SU-DHL-6 (cell line): ENCODE data around the gene DACH1.

Source experiments
- H2AFZ ChIP-seq: fragments of 200-600 bp; sonication (generic); 2 replicates; pipeline ENCODE4 v1.6.1; 2014; ENCODE audit warnings: low read depth, mild to moderate bottlenecking, moderate library complexity, mixed read lengths, antibody characterized with exemption, low read length; ENCODE audit not compliant: severe bottlenecking
- H3F3A ChIP-seq: fragments of 200-600 bp; shearing (Covaris generic); 2 replicates; pipeline ENCODE4 v1.6.0; 2016; ENCODE audit warnings: antibody characterized with exemption, mild to moderate bottlenecking; ENCODE audit not compliant: insufficient read depth
- H3K27ac ChIP-seq: fragments of 200-600 bp; sonication (generic); 2 replicates; pipeline ENCODE4 v1.5.1; 2016; ENCODE audit warnings: low read depth, mild to moderate bottlenecking, low read length, moderate library complexity, mixed read lengths
- H3K27me3 ChIP-seq: fragments of 200-600 bp; sonication (generic), shearing (Covaris generic); 2 replicates; pipeline ENCODE4 v1.6.0; 2014; ENCODE audit warnings: mild to moderate bottlenecking, low read length
- H3K36me3 ChIP-seq: fragments of 200-600 bp; sonication (generic); 2 replicates; pipeline ENCODE4 v1.6.1; 2014; ENCODE audit warnings: mild to moderate bottlenecking, low read length, mixed read lengths
- H3K4me2 ChIP-seq: fragments of 300-600, 200-600 bp; shearing (Covaris generic), sonication (generic); 2 replicates; pipeline ENCODE4 v1.6.0; 2014; ENCODE audit warnings: low read length, low read depth, mild to moderate bottlenecking; ENCODE audit not compliant: poor library complexity, severe bottlenecking
- H3K4me3 ChIP-seq: fragments of 200-600 bp; sonication (generic); 2 replicates; pipeline ENCODE4 v1.5.1; 2014; ENCODE audit warnings: antibody characterized with exemption, low read length, mild to moderate bottlenecking, mixed read lengths; ENCODE audit not compliant: insufficient read depth, poor library complexity, severe bottlenecking
- H3K79me2 ChIP-seq: fragments of 200-600 bp; sonication (generic); 2 replicates; pipeline ENCODE4 v1.6.1; 2014; ENCODE audit warnings: mild to moderate bottlenecking, low read length, moderate library complexity; ENCODE audit not compliant: insufficient read depth
- H3K9ac ChIP-seq: fragments of 200-600 bp; sonication (generic); 2 replicates; pipeline ENCODE4 v1.7.0; 2014; ENCODE audit warnings: mild to moderate bottlenecking, low read length
- H3K9me2 ChIP-seq: fragments of 200-600 bp; sonication (generic); replicated peaks from 2 replicates; pipeline ENCODE4 v1.6.1; 2014; ENCODE audit warnings: low read length; ENCODE audit not compliant: insufficient read depth
- H3K9me3 ChIP-seq: fragments of 200-600 bp; sonication (generic); 2 replicates; pipeline ENCODE4 v1.6.1; 2014; ENCODE audit warnings: low read length, mixed read lengths; ENCODE audit not compliant: insufficient read depth
- H4K20me1 ChIP-seq: fragments of 200-600 bp; sonication (generic); 2 replicates; pipeline ENCODE4 v1.6.1; 2014; ENCODE audit warnings: low read depth, mild to moderate bottlenecking, antibody characterized with exemption, low read length, moderate library complexity, mixed read lengths
- CTCF ChIP-seq: fragments of 200-600 bp; sonication (generic); IDR thresholded peaks from one replicate; pipeline ENCODE4 v1.5.1; 2017; ENCODE audit warnings: antibody characterized with exemption, mild to moderate bottlenecking, low read length, moderate library complexity; ENCODE audit not compliant: insufficient read depth, poor library complexity, severe bottlenecking
- EZH2phosphoT487 ChIP-seq: fragments of 200-600 bp; sonication (generic), shearing (Covaris generic); conservative IDR thresholded peaks from 2 replicates; pipeline ENCODE4 v1.6.1; 2018; ENCODE audit warnings: mild to moderate bottlenecking, antibody characterized with exemption, low read length, moderate library complexity, mixed read lengths

DACH1 gene

GRCh38 chr13:71811344-71811743 lies 55.7 kb downstream of the DACH1 start:
- Histone ChIP-seq H3K79me2 (no peaks in the 10 kb centered on the region), H3K4me3 (no peak overlapping the region), H3K27ac (no peak overlapping the region), H4K20me1 (no peaks in the 10 kb centered on the region), H3F3A (no peaks in the 10 kb centered on the region), H3K36me3 (no peaks in the 10 kb centered on the region), H3K9ac (no peak overlapping the region), H2AFZ (no peak overlapping the region), H3K9me2 (no peaks in the 10 kb centered on the region), H3K9me3 (no peaks in the 10 kb centered on the region), H3K4me2 (no peak overlapping the region), H3K27me3 (no peaks in the 10 kb centered on the region)
- TF ChIP-seq EZH2phosphoT487, result no peak
- TF ChIP-seq CTCF, result no peak

- Histone ChIP-seq H3K9me2 (no peaks in the 10 kb centered on the region), H3F3A (no peaks in the 10 kb centered on the region), H2AFZ (no peak overlapping the region), H3K36me3 (no peaks in the 10 kb centered on the region), H3K4me3 (no peak overlapping the region), H3K79me2 (no peaks in the 10 kb centered on the region), H3K9ac (no peak overlapping the region), H3K4me2 (no peak overlapping the region), H4K20me1 (no peaks in the 10 kb centered on the region), H3K27me3 (no peaks in the 10 kb centered on the region), H3K27ac (no peak overlapping the region), H3K9me3 (no peaks in the 10 kb centered on the region)
- TF ChIP-seq EZH2phosphoT487 (no peak), CTCF (no peak)
These were observed 58.3 kb downstream of the DACH1 start for GRCh38 chr13:71808708-71809107.

GRCh38 chr13:71806886-71807285 lies 60.1 kb downstream of the DACH1 start:
- Histone ChIP-seq H3K9me3 (no peaks in the 10 kb centered on the region), H3K4me2 (no peak overlapping the region), H2AFZ (no peak overlapping the region), H3K79me2 (no peaks in the 10 kb centered on the region), H3K27ac (no peak overlapping the region), H4K20me1 (no peaks in the 10 kb centered on the region), H3K9ac (no peak overlapping the region), H3K9me2 (no peaks in the 10 kb centered on the region), H3K4me3 (no peak overlapping the region), H3K27me3 (no peaks in the 10 kb centered on the region), H3F3A (no peaks in the 10 kb centered on the region), H3K36me3 (no peaks in the 10 kb centered on the region)
- TF ChIP-seq CTCF (no peak), EZH2phosphoT487 (no peak)

GRCh38 chr13:71803066-71803465 lies 63.9 kb downstream of the DACH1 start:
- Histone ChIP-seq H4K20me1 (no peaks in the 10 kb centered on the region), H3K4me3 (no peak overlapping the region), H3K27ac (no peak overlapping the region), H3K9me3 (no peaks in the 10 kb centered on the region), H3K9me2 (no peaks in the 10 kb centered on the region), H3K27me3 (no peaks in the 10 kb centered on the region), H3F3A (no peaks in the 10 kb centered on the region), H3K79me2 (no peaks in the 10 kb centered on the region), H2AFZ (no peak overlapping the region), H3K36me3 (no peaks in the 10 kb centered on the region), H3K9ac (no peak overlapping the region), H3K4me2 (no peak overlapping the region)
- TF ChIP-seq EZH2phosphoT487, result no peak
- no peak for TF ChIP-seq CTCF
